Astrocyte of the spinal cord (primary cell): ENCODE measurements around the gene GBF1.

Source experiments
- DNase-seq: peaks from one replicate; pipeline ENCODE4 v3.0.0; 2011; ENCODE audit warnings: low read depth, low spot score
- H3K4me3 ChIP-seq: 2 replicates; pipeline ENCODE4 v1.5.1; 2011; ENCODE audit warnings: low read depth, mild to moderate bottlenecking, low read length, moderate library complexity
- CTCF ChIP-seq: IDR thresholded peaks from 2 replicates; pipeline ENCODE4 v1.5.1; 2012; ENCODE audit warnings: low read depth, mild to moderate bottlenecking, low read length, inconsistent platforms
- in situ Hi-C: cut with HindIII; loops from 2 replicates; pipeline ENCODE4 v1.10.0; 2017; ENCODE audit warnings: low sequenced_read_pairs

Gene GBF1

GRCh38 chr10:102280397-102281101 is 35.2 kb downstream of the GBF1 start:
- no peak for TF ChIP-seq CTCF
- in situ Hi-C loops, result no loop called here
- H3K4me3 ChIP-seq, result no peak overlapping the region
- DNase-seq, result peak; percentile 28

- DNase-seq, result no peak
- no peak overlapping the region for H3K4me3 ChIP-seq
- in situ Hi-C loops, result no loop called here
- TF ChIP-seq CTCF, result no peak
These were observed 35.8 kb downstream of the GBF1 start for GRCh38 chr10:102281102-102281487.

DNA sequence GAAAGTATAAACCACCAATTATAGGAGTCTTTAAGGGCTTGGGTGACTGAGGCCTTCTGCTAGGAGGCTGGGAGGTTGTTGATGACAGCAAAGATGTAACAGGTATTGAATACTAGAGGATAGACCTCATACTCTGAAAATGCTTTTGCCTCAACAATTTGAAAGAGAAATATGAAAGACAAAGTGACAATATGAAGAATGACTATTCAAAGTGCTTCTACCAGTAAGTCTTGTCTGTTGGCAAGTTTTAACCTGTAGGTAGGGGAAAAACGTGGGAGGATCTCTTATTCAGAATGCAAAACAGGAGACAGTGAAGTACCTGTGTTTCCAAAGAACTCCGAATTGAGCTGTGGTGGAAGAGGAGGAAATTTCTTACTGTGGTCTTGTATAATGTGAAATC is 38.2 kb downstream of the GBF1 start:
- DNase-seq, result no peak
- TF ChIP-seq CTCF, result no peak
- in situ Hi-C loops, result no loop called here
- no peak overlapping the region for H3K4me3 ChIP-seq

DNA sequence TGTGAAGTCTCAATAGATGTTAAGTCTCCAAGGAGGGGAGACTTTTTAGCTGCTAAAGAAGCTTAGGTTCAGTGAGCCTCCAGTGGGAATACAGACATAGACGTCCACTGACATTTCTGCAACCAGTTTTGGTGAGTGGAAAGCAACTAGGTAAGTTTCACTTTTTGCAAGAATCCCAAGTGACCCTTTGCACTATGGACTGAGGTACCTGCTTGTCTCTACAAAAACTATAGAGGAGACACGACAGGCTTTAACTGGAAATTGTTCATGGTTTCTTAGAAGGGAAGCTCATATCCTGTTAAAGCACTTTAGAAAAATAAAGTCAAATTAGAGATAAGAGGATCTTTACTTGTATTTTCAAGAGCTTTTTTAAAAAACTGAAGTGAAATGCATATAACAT is 38.6 kb downstream of the GBF1 start:
- in situ Hi-C loops, result no loop called here
- no peak overlapping the region for H3K4me3 ChIP-seq
- TF ChIP-seq CTCF, result no peak
- DNase-seq, result no peak

GRCh38 chr10:102284531-102284930 is 39.2 kb downstream of the GBF1 start:
- H3K4me3 ChIP-seq, result no peak overlapping the region
- in situ Hi-C loops, result no loop called here
- no peak for DNase-seq
- TF ChIP-seq CTCF, result no peak

- in situ Hi-C loops, result no loop called here
- DNase-seq, result no peak
- TF ChIP-seq CTCF, result no peak
- no peak overlapping the region for H3K4me3 ChIP-seq
These were observed 39.8 kb downstream of the GBF1 start for GRCh38 chr10:102285133-102285532.
